ENCODE data around the gene TSGA10IP. TPM values are rescaled to one million over a fixed set of nuclear protein-coding genes. Genes with fewer than 3 reads are reported as not detected.

TSGA10IP gene
- total and polyA plus RNA-seq, 2 donors (not counting 1 experiment from before 2014, with no cell fraction given), result not detected

- POLR2A ChIA-PET, result interaction anchor here (1.3 kb wide), 1 partner anchor 89 kb away, joined by 3 read pairs; the partner anchor contains the start of gene FIBP
- Histone ChIP-seq H2AFZ (ENCODE audit: insufficient read depth, low read depth, low read length, poor library complexity, severe bottlenecking) (no peak overlapping the region), H3K27ac (ENCODE audit: low read length in 2 of 2) (no peak overlapping the region), H3K4me1 (ENCODE audit: control insufficient read depth in 2 of 2, insufficient read depth in 2 of 2, low read length in 2 of 2) (no peaks in the 10 kb centered on the region), H3K9ac (ENCODE audit: low read length) (no peak overlapping the region), H3K36me3 (replicated peaks in 1 of 2; ENCODE audit: control extremely low read depth in 1 of 2, control insufficient read depth in 1 of 2, extremely low read depth in 1 of 2, insufficient read depth in 2 of 2, low read length in 1 of 2) (peaks cover 2 to 36% of the 10 kb centered on the region in 2 experiments), H3K4me3 (ENCODE audit: control extremely low read depth in 1 of 5, extremely low read depth in 1 of 5, insufficient read depth in 1 of 5, low read depth in 2 of 5, low read length in 4 of 5) (no peak overlapping the region), H3K9me3 (ENCODE audit: control extremely low read depth in 1 of 3, control insufficient read depth in 2 of 3, insufficient read depth in 1 of 3, low read length in 2 of 3) (no peaks in the 10 kb centered on the region), H3K79me2 (ENCODE audit: control insufficient read depth, insufficient read depth, low read length) (no peaks in the 10 kb centered on the region), H4K20me1 (ENCODE audit: control insufficient read depth, insufficient read depth, low read length, poor library complexity, severe bottlenecking) (no peaks in the 10 kb centered on the region), H3K4me2 (replicated peaks; ENCODE audit: low read depth, low read length, poor library complexity, severe bottlenecking) (no peak overlapping the region), H3K27me3 (replicated peaks in 1 of 4; ENCODE audit: control extremely low read depth in 1 of 4, control insufficient read depth in 3 of 4, insufficient read depth in 4 of 4, low read length in 3 of 4) (no peaks in the 10 kb centered on the region)
- no peak overlapping the region for H3K27ac Mint-ChIP-seq
- no peaks in the 10 kb centered on the region for H3K4me1 Mint-ChIP-seq
- H3K9me3 Mint-ChIP-seq (ENCODE audit: insufficient read depth), result no peaks in the 10 kb centered on the region
- CTCF ChIA-PET, result interaction anchor here (0.6 kb wide), 1 partner anchor 62 kb away, joined by 3 read pairs; no protein-coding TSS in a partner anchor
- no peak for DNase-seq
- WGBS (ENCODE audit: insufficient coverage), result 98% methylated on average over 28 of the region's 29 CpGs
- ATAC-seq (ENCODE audit: low read depth), result no peak
- no peak overlapping the region for H3K4me3 Mint-ChIP-seq
- H3K27me3 Mint-ChIP-seq, result no peaks in the 10 kb centered on the region
- TF ChIP-seq EZH2 (IDR thresholded peaks at IDR 0.05; ENCODE audit: borderline replicate concordance, insufficient read depth, low read depth, low read length, poor library complexity, severe bottlenecking) (no peak), CTCF (IDR thresholded peaks at IDR 0.05) (no peak)
- intact Hi-C loops (cut with micrococcal nuclease), result no loop called here
Measured at GRCh38 chr11:65977621-65978390, 32.5 kb downstream of the TSGA10IP start.

Data from B cell (primary cell).